Measurements from ENCODE around the gene SLFN14. TPM values are rescaled to one million over a fixed set of nuclear protein-coding genes. Genes with fewer than 3 reads are reported as not detected.

The SLFN14 gene
- total RNA-seq, 1 experiment from 2014 or later = not detected

DNA sequence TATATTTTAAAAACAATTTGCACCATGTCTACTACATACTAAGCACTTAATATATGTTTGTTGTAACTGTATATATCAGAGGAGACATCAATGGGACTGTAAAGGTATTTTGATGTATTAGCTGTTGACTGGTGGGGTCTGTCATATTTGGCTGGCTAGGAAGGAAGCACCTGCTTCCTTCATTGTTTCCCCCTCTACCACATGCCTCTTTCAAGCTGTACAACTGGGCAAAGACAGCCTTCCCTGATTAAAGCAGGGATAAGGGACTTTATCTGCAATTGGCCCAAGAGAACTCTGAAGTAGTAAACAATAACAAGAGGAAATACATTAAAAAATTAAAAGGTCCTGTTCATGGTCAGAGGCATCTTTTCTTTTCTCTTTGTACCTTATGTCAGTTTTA is 17.6 kb downstream of the SLFN14 start:
- CTCF ChIA-PET = no interaction called here
- POLR2A ChIA-PET (ENCODE audit: unreplicated experiment) = interaction anchor here (0.7 kb wide), 1 partner anchor 162 kb away, joined by 6 read pairs; no protein-coding TSS in a partner anchor
- no TSS peak for BruUV-seq (replicated peaks)
- Histone ChIP-seq H3K9me3 (ENCODE audit: insufficient read depth, low read depth) (no peaks in the 10 kb centered on the region), H3K27me3 (ENCODE audit: insufficient read depth, low read depth) (peaks cover 14% of the 10 kb centered on the region), H3K9me2 (ENCODE audit: insufficient read depth) (no peaks in the 10 kb centered on the region), H3K4me1 (replicated peaks; ENCODE audit: insufficient read depth) (no peaks in the 10 kb centered on the region), H3K27ac (no peak overlapping the region), H3K4me2 (no peak overlapping the region), H3K4me3 (no peak overlapping the region), H3K79me2 (ENCODE audit: low read depth) (no peaks in the 10 kb centered on the region), H4K20me1 (ENCODE audit: insufficient read depth) (no peaks in the 10 kb centered on the region), H3K36me3 (ENCODE audit: low read depth) (no peaks in the 10 kb centered on the region), H3F3A (ENCODE audit: insufficient read depth, low read depth) (no peaks in the 10 kb centered on the region), H2AFZ (no peak overlapping the region)
- no peak for DNase-seq
- intact Hi-C loops (cut with micrococcal nuclease; ENCODE audit: unreplicated experiment) = no loop called here
- no peak for TF ChIP-seq EZH2 (IDR thresholded peaks at IDR 0.05; ENCODE audit: low read depth)
- TF ChIP-seq, protein P1, sequence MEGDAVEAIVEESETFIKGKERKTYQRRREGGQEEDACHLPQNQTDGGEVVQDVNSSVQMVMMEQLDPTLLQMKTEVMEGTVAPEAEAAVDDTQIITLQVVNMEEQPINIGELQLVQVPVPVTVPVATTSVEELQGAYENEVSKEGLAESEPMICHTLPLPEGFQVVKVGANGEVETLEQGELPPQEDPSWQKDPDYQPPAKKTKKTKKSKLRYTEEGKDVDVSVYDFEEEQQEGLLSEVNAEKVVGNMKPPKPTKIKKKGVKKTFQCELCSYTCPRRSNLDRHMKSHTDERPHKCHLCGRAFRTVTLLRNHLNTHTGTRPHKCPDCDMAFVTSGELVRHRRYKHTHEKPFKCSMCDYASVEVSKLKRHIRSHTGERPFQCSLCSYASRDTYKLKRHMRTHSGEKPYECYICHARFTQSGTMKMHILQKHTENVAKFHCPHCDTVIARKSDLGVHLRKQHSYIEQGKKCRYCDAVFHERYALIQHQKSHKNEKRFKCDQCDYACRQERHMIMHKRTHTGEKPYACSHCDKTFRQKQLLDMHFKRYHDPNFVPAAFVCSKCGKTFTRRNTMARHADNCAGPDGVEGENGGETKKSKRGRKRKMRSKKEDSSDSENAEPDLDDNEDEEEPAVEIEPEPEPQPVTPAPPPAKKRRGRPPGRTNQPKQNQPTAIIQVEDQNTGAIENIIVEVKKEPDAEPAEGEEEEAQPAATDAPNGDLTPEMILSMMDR (conservative IDR thresholded peaks at IDR 0.05) = no peak

DNA sequence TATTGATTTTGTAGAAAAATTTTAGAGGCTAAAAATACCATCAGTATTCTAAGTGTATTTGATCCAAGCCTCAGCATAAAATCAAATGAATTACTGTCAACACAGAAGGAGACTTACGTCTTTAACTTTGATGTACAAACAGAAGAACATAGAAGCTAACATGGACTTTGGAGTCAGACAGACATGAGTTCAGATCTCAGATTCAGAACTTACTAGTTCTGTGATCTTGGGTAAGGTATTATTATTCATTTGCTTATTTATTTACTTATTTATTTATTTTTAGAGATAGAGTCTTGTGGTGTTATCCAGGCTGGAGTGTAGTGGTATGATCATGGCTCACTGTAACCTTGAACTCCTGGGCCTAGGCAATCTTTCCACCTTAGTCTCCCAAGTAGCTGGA is 19.2 kb downstream of the SLFN14 start:
- Histone ChIP-seq H3K4me2 (peak overlapping the region; percentile 64; the same call in 1 of the 2 replicates), H3K36me3 (ENCODE audit: low read depth) (no peaks in the 10 kb centered on the region), H3K4me1 (replicated peaks; ENCODE audit: insufficient read depth) (no peaks in the 10 kb centered on the region), H3K4me3 (no peak overlapping the region; the same call in 1 of the 2 replicates), H3K27ac (no peak overlapping the region), H2AFZ (no peak overlapping the region; the same call in 1 of the 2 replicates), H3F3A (ENCODE audit: insufficient read depth, low read depth) (no peaks in the 10 kb centered on the region), H3K79me2 (ENCODE audit: low read depth) (no peaks in the 10 kb centered on the region), H4K20me1 (ENCODE audit: insufficient read depth) (no peaks in the 10 kb centered on the region), H3K9me2 (ENCODE audit: insufficient read depth) (no peaks in the 10 kb centered on the region), H3K9me3 (ENCODE audit: insufficient read depth, low read depth) (no peaks in the 10 kb centered on the region), H3K27me3 (ENCODE audit: insufficient read depth, low read depth) (peaks cover 7% of the 10 kb centered on the region)
- intact Hi-C loops (cut with micrococcal nuclease; ENCODE audit: unreplicated experiment) = no loop called here
- ChIA-PET CTCF (no interaction called here), POLR2A (ENCODE audit: unreplicated experiment) (interaction anchor here (0.7 kb wide), 1 partner anchor 478 kb away, joined by 4 read pairs; the partner anchor contains the start of gene RFFL)
- TF ChIP-seq, protein P1 (conservative IDR thresholded peaks at IDR 0.05) = no peak
- TF ChIP-seq EZH2 (IDR thresholded peaks at IDR 0.05; ENCODE audit: low read depth) = no peak
- no TSS peak for BruUV-seq (replicated peaks)
- DNase-seq = no peak

DNA sequence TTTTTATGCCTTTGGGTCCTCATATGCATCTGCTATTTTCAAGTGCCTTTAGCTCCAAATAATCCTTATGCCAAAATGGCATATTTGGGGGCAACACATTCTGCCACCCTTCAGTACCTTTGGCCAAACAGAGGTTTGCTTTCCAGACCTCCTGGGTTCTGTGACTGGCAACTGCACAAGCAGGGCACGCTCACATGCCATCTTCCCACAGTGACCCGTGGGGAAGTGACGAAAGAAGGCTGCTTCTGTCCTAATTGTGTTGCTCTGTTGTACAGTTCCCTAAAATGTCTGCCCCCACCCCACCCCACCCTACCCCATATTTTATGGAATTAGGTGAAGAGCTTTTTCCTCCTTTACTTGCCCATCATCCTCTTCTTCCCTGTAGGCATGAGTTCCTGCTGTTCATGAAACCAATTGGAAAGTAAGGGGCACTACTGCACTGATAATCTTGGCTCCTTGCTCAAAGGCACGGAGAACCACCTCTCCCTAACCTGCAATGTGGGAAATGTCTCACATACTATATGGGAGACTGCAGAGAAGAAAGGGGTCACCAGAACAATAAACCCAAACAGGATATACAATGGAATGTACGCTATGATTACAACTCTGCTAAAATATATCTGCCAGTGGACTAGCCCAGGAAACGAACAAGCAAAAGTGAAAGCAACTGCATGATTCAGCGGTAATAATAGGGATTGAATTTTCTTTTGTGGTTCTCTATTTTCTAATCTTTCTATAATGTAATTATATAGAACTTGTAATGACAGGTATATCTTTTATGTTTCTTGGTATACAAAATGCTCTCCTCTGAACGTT is 19.8 kb downstream of the SLFN14 start:
- Histone ChIP-seq H3K4me2 (peak overlapping the region; percentile 64), H3K4me1 (replicated peaks; ENCODE audit: insufficient read depth) (no peaks in the 10 kb centered on the region), H4K20me1 (ENCODE audit: insufficient read depth) (no peaks in the 10 kb centered on the region), H3K9me3 (ENCODE audit: insufficient read depth, low read depth) (no peaks in the 10 kb centered on the region), H3F3A (ENCODE audit: insufficient read depth, low read depth) (no peaks in the 10 kb centered on the region), H3K27ac (no peak overlapping the region), H3K36me3 (ENCODE audit: low read depth) (no peaks in the 10 kb centered on the region), H3K9me2 (ENCODE audit: insufficient read depth) (no peaks in the 10 kb centered on the region), H3K79me2 (ENCODE audit: low read depth) (no peaks in the 10 kb centered on the region), H2AFZ (no peak overlapping the region; the same call in 1 of the 2 replicates), H3K4me3 (no peak overlapping the region; the same call in 1 of the 2 replicates), H3K27me3 (ENCODE audit: insufficient read depth, low read depth) (0 out of 2 replicates have a peak, but pooled peaks cover 2% of the 10 kb centered on the region)
- ChIA-PET CTCF (interaction anchor here (0.6 kb wide), 1 partner anchor 1115 kb away, joined by 4 read pairs; no protein-coding TSS in a partner anchor), POLR2A (ENCODE audit: unreplicated experiment) (interaction anchor here (0.6 kb wide), 1 partner anchor 28 kb away, joined by 8 read pairs; no protein-coding TSS in a partner anchor)
- TF ChIP-seq, protein P1 (conservative IDR thresholded peaks at IDR 0.05) = no peak
- TF ChIP-seq EZH2 (IDR thresholded peaks at IDR 0.05; ENCODE audit: low read depth) = no peak
- intact Hi-C loops (cut with micrococcal nuclease; ENCODE audit: unreplicated experiment) = no loop called here
- peak in 1 of 2 experiments; percentile 3 for DNase-seq
- BruUV-seq (replicated peaks) = no TSS peak
